Loucy (cell line): Measurements from ENCODE around the gene NET1.
"Not testable (repeated sequence)": the region's sequence is repeated elsewhere in the genome, so short reads cannot be mapped to it uniquely, and the experiment has no call there.

Source experiments
- H2AFZ ChIP-seq: fragments of 200-600 bp; sonication (generic); 2 replicates; pipeline ENCODE4 v1.6.0; 2016; ENCODE audit warnings: antibody characterized with exemption, mild to moderate bottlenecking, low read length, moderate library complexity
- H3F3A ChIP-seq: fragments of 200-600 bp; 2 replicates; pipeline ENCODE4 v1.6.0; 2016; ENCODE audit warnings: antibody characterized with exemption, low read depth, mild to moderate bottlenecking
- H3K27me3 ChIP-seq: fragments of 200-600 bp; sonication (generic); 2 replicates; pipeline ENCODE4 v1.6.1; 2014; ENCODE audit warnings: low read length, mild to moderate bottlenecking; ENCODE audit not compliant: insufficient read depth, poor library complexity, severe bottlenecking
- H3K36me3 ChIP-seq: fragments of 200-600 bp; sonication (generic); 2 replicates; pipeline ENCODE4 v1.6.1; 2016; ENCODE audit warnings: low read length; ENCODE audit not compliant: insufficient read depth
- H3K4me1 ChIP-seq: fragments of 200-600 bp; sonication (generic); 2 replicates; pipeline ENCODE4 v1.5.1; 2014; ENCODE audit warnings: low read length, mild to moderate bottlenecking; ENCODE audit not compliant: insufficient read depth, poor library complexity, severe bottlenecking
- H3K4me2 ChIP-seq: fragments of 200-600 bp; sonication (generic); 2 replicates; pipeline ENCODE4 v1.6.0; 2014; ENCODE audit warnings: antibody characterized with exemption, low read length, low read depth, mild to moderate bottlenecking; ENCODE audit not compliant: poor library complexity, severe bottlenecking
- H3K4me3 ChIP-seq: fragments of 200-600 bp; sonication (generic); 2 replicates; pipeline ENCODE4 v1.5.1; 2014; ENCODE audit warnings: low read length, mild to moderate bottlenecking, mixed read lengths; ENCODE audit not compliant: poor library complexity, severe bottlenecking
- H3K79me2 ChIP-seq: fragments of 200-600 bp; sonication (generic); 2 replicates; pipeline ENCODE4 v1.6.1; 2014; ENCODE audit warnings: low read length; ENCODE audit not compliant: insufficient read depth
- H3K9ac ChIP-seq: fragments of 200-600 bp; sonication (generic); 2 replicates; pipeline ENCODE4 v1.6.0; 2014; ENCODE audit warnings: mild to moderate bottlenecking, low read depth, low read length, moderate library complexity; ENCODE audit not compliant: poor library complexity, severe bottlenecking
- H3K9me2 ChIP-seq: fragments of 200-600 bp; sonication (generic); replicated peaks from 2 replicates; pipeline ENCODE4 v1.6.1; 2016; ENCODE audit warnings: low read depth, low read length, mixed read lengths
- H3K9me3 ChIP-seq: fragments of 200-600 bp; sonication (generic); 2 replicates; pipeline ENCODE4 v1.6.1; 2014; ENCODE audit warnings: mild to moderate bottlenecking, antibody characterized with exemption, low read length, low read depth; ENCODE audit not compliant: insufficient read depth
- H4K20me1 ChIP-seq: fragments of 200-600 bp; sonication (generic); 2 replicates; pipeline ENCODE4 v1.6.0; 2014; ENCODE audit warnings: antibody characterized with exemption, low read length, mild to moderate bottlenecking; ENCODE audit not compliant: insufficient read depth, poor library complexity, severe bottlenecking
- CTCF ChIP-seq: fragments of 200-600 bp; sonication (generic); conservative IDR thresholded peaks from 2 replicates; pipeline ENCODE4 v1.5.1; 2014; ENCODE audit warnings: mild to moderate bottlenecking, antibody characterized with exemption, low read length
- EZH2phosphoT487 ChIP-seq: fragments of 200-600 bp; IDR thresholded peaks from 2 replicates; pipeline ENCODE4 v1.6.1; 2018; ENCODE audit warnings: antibody characterized with exemption, mild to moderate bottlenecking, moderate library complexity, borderline replicate concordance

Gene NET1

GRCh38 chr10:5402798-5403197 lies 9.6 kb upstream of the NET1 start:
- TF ChIP-seq EZH2phosphoT487 (no peak), CTCF (no peak)
- no peak overlapping the region for H3K4me2 ChIP-seq
- no peak overlapping the region for H3K9ac ChIP-seq
- no peaks in the 10 kb centered on the region for H3K4me1 ChIP-seq
- H2AFZ ChIP-seq = no peak overlapping the region
- H3K4me3 ChIP-seq = no peak overlapping the region
- H3K27me3 ChIP-seq = no peaks in the 10 kb centered on the region
- no peaks in the 10 kb centered on the region for H3K9me2 ChIP-seq
- H3K79me2 ChIP-seq = no peaks in the 10 kb centered on the region
- H4K20me1 ChIP-seq = no peaks in the 10 kb centered on the region
- H3K9me3 ChIP-seq = no peaks in the 10 kb centered on the region
- no peaks in the 10 kb centered on the region for H3F3A ChIP-seq
- H3K36me3 ChIP-seq = no peaks in the 10 kb centered on the region

- Histone ChIP-seq H3K79me2 (no peaks in the 10 kb centered on the region), H3F3A (no peaks in the 10 kb centered on the region), H3K36me3 (no peaks in the 10 kb centered on the region), H4K20me1 (no peaks in the 10 kb centered on the region), H3K9ac (no peak within 1 kb of the TSS), H3K27me3 (no peaks in the 10 kb centered on the region), H3K9me3 (no peaks in the 10 kb centered on the region), H3K4me3 (no peak within 1 kb of the TSS), H2AFZ (no peak within 1 kb of the TSS), H3K9me2 (no peaks in the 10 kb centered on the region), H3K4me2 (no peak within 1 kb of the TSS), H3K4me1 (no peaks in the 10 kb centered on the region)
- TF ChIP-seq CTCF (no peak), EZH2phosphoT487 (no peak)
Observed at GRCh38 chr10:5404208-5405041, 7.9 kb upstream of the NET1 start, which contains the start of gene TUBAL3. TSS of gene TUBAL3 (minus strand) at chr10:5404828. CDS start at chr10:5404792, 36 bp downstream.

GRCh38 chr10:5406918-5407317 lies 5.4 kb upstream of the NET1 start:
- H3K4me1 ChIP-seq = peaks cover under 1% of the 10 kb centered on the region
- no peak overlapping the region for H3K9ac ChIP-seq
- H3K79me2 ChIP-seq = no peaks in the 10 kb centered on the region
- TF ChIP-seq EZH2phosphoT487 (no peak), CTCF (no peak)
- H3K9me3 ChIP-seq = no peaks in the 10 kb centered on the region
- H3K9me2 ChIP-seq = no peaks in the 10 kb centered on the region
- H3K36me3 ChIP-seq = no peaks in the 10 kb centered on the region
- no peak overlapping the region for H2AFZ ChIP-seq
- no peak overlapping the region for H3K4me3 ChIP-seq
- H3K27me3 ChIP-seq = no peaks in the 10 kb centered on the region
- no peak overlapping the region for H3K4me2 ChIP-seq
- H4K20me1 ChIP-seq = no peaks in the 10 kb centered on the region
- no peaks in the 10 kb centered on the region for H3F3A ChIP-seq

GRCh38 chr10:5410787-5411186 lies 1.6 kb upstream of the NET1 start:
- not testable (repeated sequence) for H3K9me3 ChIP-seq, H3F3A ChIP-seq, H2AFZ ChIP-seq, H3K4me3 ChIP-seq, H3K4me2 ChIP-seq, H3K36me3 ChIP-seq, H3K27me3 ChIP-seq, H3K9ac ChIP-seq, H3K9me2 ChIP-seq
- Histone ChIP-seq H3K79me2 (peaks cover 33% of the 10 kb centered on the region), H4K20me1 (peaks cover 12% of the 10 kb centered on the region), H3K4me1 (peaks cover 27% of the 10 kb centered on the region)
